Measurements from ENCODE around the gene ANXA10.
"Not testable (repeated sequence)": the region's sequence is repeated elsewhere in the genome, so short reads cannot be mapped to it uniquely, and the experiment has no call there.

Gene ANXA10

DNA sequence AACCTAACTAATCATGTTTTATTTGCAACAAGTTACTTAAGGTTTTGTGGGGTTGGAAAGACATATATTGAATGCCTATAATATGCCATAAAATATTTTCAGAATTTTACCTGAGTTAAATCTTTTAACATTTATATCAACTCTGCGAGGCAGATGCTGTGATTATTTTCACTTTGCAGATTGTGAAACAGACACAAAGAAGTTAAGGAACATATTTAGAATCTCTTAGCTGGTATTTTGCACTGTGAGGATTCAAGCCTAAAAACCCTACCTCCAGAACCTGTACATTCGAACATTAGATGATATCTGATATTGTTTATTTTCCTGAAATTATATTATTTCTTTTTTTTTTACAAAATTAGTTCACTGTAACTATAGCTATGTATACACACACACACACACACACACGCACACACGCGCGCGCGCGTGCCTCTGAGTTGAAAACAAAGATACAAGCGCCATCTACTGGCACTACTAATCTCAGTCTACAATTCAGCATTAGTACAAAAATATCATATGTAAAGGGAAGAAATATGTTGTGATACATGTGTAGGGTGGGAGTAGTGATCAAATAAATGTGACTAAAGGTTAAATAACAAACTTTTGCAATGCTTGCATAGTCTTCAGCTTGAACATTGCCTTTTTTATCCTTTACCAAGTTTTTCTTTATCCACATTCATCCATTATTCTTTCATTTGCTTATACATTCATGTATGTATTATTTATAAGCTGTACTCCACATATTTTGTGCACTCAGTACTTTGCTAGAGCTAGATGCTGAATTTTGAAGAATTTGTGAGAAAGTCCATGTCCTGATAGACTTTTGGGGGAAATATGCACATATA lies 61.5 kb downstream of the ANXA10 start:
- H3K4me3 ChIP-seq (ENCODE audit: low read depth, low read length), result no peak overlapping the region

- no peak overlapping the region for H3K4me3 ChIP-seq (ENCODE audit: low read depth, low read length)
These were observed 62.4 kb downstream of the ANXA10 start for GRCh38 chr4:168154546-168155277.

DNA sequence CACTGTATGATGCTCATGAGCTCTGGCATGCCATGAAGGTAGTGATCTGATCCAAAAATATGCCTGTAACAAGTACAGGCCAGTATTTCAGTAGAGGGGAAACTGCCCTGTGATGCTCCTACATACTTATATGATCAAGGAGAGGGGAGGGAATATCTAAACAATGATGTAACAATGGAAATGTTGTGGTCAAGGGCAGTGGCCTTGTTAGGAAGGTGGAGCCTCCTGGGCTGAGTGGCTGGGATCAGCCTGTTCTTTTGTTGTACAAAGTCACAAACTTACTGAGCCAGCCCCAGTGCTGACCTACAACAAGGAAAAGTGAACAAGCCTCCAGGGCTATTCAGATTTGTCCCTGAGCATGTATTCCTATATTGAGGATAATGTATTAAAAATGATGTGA lies 70.3 kb downstream of the ANXA10 start:
- no peak overlapping the region for H3K4me3 ChIP-seq (ENCODE audit: low read depth, low read length)

DNA sequence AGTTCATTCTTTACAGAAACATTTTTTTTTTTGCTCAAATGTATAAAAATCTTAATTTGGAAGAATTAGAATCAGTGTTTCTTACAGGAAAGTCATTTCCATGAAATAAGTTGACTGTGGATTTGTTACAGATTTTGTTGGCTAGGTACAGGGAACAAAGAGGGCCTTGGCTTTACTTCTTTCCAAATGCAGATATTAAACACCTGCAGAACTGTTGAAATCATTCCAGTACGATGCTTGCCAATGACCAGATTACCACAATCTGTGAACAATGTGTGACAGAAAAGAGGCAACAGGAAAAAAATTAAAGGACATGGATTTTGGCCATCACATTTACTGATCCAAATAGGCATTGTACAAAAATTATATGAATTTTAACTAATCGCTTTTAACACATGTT lies 70.8 kb downstream of the ANXA10 start:
- no peak overlapping the region for H3K4me3 ChIP-seq (ENCODE audit: low read depth, low read length)

DNA sequence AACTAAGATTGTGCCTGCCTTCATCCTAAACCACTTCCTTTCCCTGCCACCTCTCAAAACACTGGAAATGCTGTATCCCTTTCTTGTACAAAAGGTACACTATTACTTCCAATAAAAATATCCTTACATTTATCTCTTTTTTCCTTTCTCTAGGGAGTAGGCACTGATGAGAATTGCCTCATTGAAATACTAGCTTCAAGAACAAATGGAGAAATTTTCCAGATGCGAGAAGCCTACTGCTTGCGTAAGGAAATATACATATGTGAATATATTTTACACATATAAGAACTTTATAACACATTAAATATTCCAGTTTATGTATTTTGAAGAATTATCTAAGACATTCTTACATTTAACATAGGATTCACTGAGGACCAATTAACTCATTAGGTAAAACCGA lies 71.7 kb downstream of the ANXA10 start:
- no peak overlapping the region for H3K4me3 ChIP-seq (ENCODE audit: low read depth, low read length)

DNA sequence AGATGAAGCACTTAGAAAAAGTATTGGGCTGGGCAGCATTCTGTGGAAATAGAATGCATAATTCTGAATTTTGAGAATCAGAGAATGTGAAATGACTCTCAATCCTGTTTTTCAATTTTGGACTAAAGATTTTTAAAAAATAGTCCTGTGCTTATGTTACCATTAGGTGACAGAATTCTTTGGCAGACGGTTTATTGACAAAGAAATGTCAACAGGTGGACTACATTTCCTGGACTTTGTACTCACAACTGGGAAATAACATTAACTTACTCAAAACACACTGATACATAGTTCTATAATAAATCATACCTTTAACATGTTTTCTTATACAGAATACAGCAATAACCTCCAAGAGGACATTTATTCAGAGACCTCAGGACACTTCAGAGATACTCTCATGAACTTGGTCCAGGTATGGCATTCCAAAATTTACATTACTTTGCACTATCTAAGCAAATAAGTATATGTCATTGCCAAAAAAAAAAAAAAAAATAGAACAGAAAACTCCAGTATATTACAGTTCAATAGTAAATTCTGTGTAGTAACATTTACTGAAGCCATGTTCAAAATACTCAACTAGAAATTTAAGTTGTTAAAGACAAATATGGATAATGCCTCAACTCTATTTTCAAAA lies 72.7 kb downstream of the ANXA10 start:
- no peak overlapping the region for H3K4me3 ChIP-seq (ENCODE audit: low read depth, low read length)

DNA sequence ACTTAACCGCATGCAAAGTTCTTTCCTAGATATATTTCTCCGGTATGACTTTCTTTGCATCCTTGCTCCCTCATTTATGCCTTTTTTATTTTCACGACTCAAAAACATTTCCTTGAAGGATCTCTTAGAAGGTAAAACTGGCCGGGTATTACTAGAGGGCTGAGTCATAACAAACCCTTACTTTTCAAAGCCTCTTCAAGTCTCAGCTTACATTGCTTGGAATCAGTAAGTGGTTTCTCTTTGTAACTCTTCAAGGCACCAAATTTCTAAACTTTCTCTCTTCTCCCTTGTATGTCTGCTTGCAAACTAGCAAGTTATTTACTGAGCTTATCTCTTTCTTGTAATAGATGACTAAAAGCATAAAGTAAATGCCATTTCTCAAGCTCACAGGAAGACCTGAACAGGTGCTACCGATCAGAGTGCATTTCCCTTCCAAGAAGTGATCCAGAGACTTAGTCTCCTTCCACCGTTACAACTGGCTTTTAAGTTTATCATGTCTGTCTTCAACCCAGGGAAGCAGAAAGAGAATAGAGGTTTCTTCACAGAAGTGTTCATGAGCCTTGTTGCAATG lies 75.5 kb downstream of the ANXA10 start:
- no peak overlapping the region for H3K4me3 ChIP-seq (ENCODE audit: low read depth, low read length)

DNA sequence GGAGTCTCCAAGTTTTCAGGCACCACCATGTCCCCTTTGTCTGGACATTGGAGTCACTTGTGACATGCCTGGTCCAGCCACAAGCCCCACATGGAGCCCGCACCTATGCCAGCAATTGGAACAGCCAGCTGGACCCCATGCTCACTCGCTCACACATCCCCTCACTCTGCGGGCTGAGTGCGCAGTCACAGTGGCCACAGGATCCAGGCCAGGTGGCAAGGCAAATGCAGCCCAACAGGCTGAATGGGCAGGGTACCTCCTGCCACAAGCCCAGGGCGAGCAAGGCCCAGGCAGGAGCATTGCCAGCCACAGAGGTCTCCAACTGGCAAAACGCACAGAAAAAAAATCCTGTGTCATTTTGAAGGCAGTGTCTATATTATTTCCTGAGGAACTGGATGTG lies 82.0 kb downstream of the ANXA10 start:
- no peak overlapping the region for H3K4me3 ChIP-seq (ENCODE audit: low read depth, low read length)

GRCh38 chr4:168177546-168178149 lies 85.3 kb downstream of the ANXA10 start:
- no peak overlapping the region for H3K4me3 ChIP-seq (ENCODE audit: low read depth, low read length)

- H3K4me3 ChIP-seq (ENCODE audit: low read depth, low read length), result no peak overlapping the region
These were observed 91.6 kb downstream of the ANXA10 start for GRCh38 chr4:168183717-168184571.

DNA sequence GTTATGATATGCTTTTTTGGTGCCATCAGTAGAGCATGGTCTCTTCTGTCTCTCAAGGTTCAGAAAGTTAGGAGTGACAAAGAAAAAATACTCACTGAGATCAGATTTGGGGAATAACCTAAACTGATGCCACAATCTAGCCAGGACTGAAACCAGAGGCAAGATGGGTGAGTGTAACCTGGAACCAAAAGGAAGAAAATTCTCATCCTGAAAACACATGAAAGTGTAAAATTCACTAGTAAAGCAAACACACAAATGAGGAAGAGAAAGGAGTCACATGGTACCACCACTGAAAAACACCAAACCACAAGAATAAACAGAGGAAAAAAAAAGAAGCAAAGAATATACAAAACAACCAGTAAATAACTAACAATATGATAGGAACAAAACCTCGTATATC lies 96.4 kb downstream of the ANXA10 start:
- no peak overlapping the region for H3K4me3 ChIP-seq (ENCODE audit: low read depth, low read length)

DNA sequence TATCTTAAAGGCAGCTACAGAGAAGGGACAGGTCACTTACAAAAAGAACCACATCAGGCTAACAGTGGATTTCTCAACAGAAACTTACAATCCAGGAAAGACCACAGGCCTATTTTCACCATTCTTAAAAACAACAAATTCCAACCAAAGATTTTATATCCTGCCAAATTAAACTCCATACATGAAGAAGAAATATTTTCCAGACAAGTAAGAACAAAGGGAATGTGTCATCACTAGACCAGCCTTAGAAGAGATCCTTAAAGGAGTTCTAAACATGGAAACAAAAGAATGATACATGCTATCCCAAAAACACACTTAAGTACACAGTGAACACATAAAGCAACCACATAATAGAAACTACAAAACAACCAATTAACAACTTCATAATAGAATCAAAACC lies 105.6 kb downstream of the ANXA10 start:
- H3K4me3 ChIP-seq (ENCODE audit: low read depth, low read length), result no peak overlapping the region

DNA sequence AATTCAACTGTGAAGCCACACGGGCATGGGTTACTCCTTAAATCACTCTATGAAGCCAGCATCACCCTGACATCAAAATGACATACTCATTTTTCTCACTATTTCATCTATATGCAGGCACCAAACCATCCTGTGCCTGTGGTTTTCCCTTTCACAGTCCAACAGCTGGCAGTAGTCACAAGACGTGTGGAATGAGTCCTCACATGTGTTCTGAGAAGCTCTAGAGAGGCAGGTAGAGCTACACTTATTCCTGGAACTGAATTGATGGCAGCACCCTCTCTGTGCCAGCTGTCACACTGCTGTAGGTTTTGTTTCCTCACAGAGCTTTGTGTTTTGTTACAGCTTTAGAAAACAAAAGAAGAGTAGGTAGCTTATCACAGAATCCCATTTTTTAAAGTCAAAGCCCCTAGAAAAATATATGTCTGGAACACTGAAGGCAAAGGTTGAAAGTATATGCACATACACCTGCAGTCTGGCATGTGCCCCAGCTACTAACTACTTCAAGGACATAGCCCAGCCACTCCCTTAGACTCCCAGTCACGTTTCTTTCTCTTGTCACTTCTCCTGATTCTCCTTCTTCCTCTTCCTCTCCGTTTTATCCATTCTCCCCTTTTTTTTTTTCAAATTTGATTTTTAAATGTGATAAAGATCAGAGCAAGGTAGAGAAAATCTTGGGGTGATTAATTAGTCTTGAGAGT lies 107.1 kb downstream of the ANXA10 start:
- H3K4me3 ChIP-seq (ENCODE audit: low read depth, low read length), result no peak overlapping the region

DNA sequence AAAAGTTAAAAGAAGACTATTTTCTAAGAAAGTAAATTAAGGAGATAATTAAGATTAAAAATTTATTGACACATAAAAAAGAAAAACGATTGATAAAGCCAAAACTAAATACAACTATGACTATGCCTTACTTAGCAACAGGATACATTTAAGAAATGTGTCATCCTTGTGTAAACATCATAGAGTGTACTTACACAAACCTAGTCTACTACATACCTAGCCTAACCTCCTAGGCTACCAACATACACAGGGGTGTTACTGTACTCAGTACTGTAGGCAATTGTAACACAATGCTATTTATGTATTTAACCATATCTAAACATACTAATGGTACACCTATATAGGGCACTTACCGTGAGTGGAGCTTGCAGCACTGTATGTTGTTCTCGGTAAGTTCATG lies 108.3 kb downstream of the ANXA10 start:
- no peak overlapping the region for H3K4me3 ChIP-seq (ENCODE audit: low read depth, low read length)

DNA sequence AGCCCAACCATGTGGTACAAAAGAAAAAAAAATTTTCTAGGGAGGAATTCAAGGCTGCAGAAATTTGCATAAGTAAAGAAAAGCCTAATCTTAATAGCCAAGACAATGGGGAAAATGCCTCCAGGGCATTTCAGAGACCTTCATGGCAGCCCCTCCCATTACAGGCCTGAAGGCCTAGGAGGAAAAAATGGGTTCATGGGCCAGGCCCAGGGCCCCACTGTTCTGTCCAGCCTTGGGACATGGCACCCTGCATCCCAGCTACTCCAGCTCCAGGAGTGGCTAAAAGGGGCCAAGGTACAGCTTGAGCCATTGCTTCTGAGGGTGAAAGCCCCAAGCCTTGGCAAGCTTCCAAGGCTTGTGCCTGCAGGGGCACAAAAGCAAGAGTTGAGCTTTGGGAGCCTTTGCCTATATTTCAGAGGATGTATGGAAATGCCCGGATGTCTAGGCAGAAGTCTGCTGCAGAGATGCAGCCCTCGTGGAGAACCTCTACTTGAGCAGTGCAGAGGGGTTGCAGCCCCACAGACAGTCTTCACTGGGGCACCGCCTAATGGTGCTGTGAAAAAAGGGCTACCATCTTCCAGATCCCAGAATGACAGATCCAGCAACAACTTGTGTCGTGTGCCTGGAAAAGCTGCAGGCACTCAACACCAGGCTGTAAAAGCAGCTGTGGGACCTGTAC lies 111.0 kb downstream of the ANXA10 start:
- no peak overlapping the region for H3K4me3 ChIP-seq (ENCODE audit: low read depth, low read length)

GRCh38 chr4:168208957-168209614 lies 116.7 kb downstream of the ANXA10 start:
- no peak overlapping the region for H3K4me3 ChIP-seq (ENCODE audit: low read depth, low read length)

- H3K4me3 ChIP-seq (ENCODE audit: low read depth, low read length), result no peak overlapping the region
These were observed 120.3 kb downstream of the ANXA10 start for GRCh38 chr4:168212656-168213055.

- H3K4me3 ChIP-seq (ENCODE audit: low read depth, low read length), result not testable (repeated sequence)
These were observed 121.2 kb downstream of the ANXA10 start for GRCh38 chr4:168213511-168213910.

DNA sequence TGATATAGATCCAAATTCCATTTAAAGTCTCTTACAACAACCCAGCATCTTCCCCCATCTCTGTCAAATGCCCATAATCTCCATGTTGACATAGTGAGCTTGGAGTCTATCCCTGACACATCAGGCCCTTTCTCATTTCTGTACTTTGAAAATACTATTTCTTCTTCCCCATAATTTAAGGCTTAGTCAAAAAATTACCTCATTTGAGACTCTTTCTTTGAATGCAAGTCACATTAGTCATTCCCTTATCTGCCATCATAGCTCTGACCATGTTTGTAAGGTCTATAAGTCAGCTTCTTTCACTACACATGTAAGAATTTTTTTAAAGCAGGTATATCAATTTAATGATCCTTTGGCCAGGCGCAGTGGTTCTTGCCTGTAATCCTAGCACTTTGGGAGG lies 126.3 kb downstream of the ANXA10 start:
- no peak overlapping the region for H3K4me3 ChIP-seq (ENCODE audit: low read depth, low read length)

Data from iPS-11a (cell line).